HG03442 (cell line): Measurements from ENCODE around the gene LRCH1.

Experiments used
- ATAC-seq: cut with Tn5 transposase; IDR thresholded peaks from one replicate; pipeline ENCODE4 v1.9.1; 2021; ENCODE audit warnings: mild to moderate bottlenecking, moderate library complexity; ENCODE audit not compliant: unreplicated experiment

Gene LRCH1

GRCh38 chr13:46531953-46532352 lies 21.0 kb upstream of the LRCH1 start:
- no peak for ATAC-seq

GRCh38 chr13:46535002-46535401 lies 18.0 kb upstream of the LRCH1 start:
- ATAC-seq = no peak

- no peak for ATAC-seq
Observed at GRCh38 chr13:46535825-46536224, 17.1 kb upstream of the LRCH1 start.

GRCh38 chr13:46536341-46536740 lies 16.6 kb upstream of the LRCH1 start:
- no peak for ATAC-seq

GRCh38 chr13:46539231-46539630 lies 13.7 kb upstream of the LRCH1 start:
- no peak for ATAC-seq

- ATAC-seq = no peak
Observed at GRCh38 chr13:46541210-46541609, 11.8 kb upstream of the LRCH1 start.

GRCh38 chr13:46542833-46543232 lies 10.1 kb upstream of the LRCH1 start:
- no peak for ATAC-seq

GRCh38 chr13:46543287-46543686 lies 9.7 kb upstream of the LRCH1 start:
- ATAC-seq = no peak

GRCh38 chr13:46544208-46544607 lies 8.8 kb upstream of the LRCH1 start:
- ATAC-seq = peak; percentile 92

- ATAC-seq = peak; percentile 7
Observed at GRCh38 chr13:46544811-46545210, 8.2 kb upstream of the LRCH1 start.

- no peak for ATAC-seq
Observed at GRCh38 chr13:46546084-46546768, 6.7 kb upstream of the LRCH1 start.

- no peak for ATAC-seq
Observed at GRCh38 chr13:46550822-46551221, 2.1 kb upstream of the LRCH1 start.

GRCh38 chr13:46551410-46552302 lies 1.3 kb upstream of the LRCH1 start:
- ATAC-seq = no peak

GRCh38 chr13:46552303-46552682 lies 677 bp upstream of the LRCH1 start:
- no peak for ATAC-seq

GRCh38 chr13:46553521-46553885 lies 533 bp downstream of the LRCH1 start:
- no peak for ATAC-seq

- peak; percentile 43 for ATAC-seq
Observed at GRCh38 chr13:46553886-46554858, 1.2 kb downstream of the LRCH1 start.

- no peak for ATAC-seq
Observed at GRCh38 chr13:46554951-46555350, 2.0 kb downstream of the LRCH1 start.

GRCh38 chr13:46555722-46556417 lies 2.9 kb downstream of the LRCH1 start:
- ATAC-seq = no peak

- ATAC-seq = no peak
Observed at GRCh38 chr13:46556418-46556779, 3.4 kb downstream of the LRCH1 start.

GRCh38 chr13:46559272-46559805 lies 6.4 kb downstream of the LRCH1 start:
- no peak for ATAC-seq
